Transverse colon (tissue), 3 donors: ENCODE measurements around the gene TSPAN13.

Source experiments
- POLR2A ChIP-seq: fragments of 450-650 bp; IDR thresholded peaks from one replicate; pipeline ENCODE4 v1.6.1; 2016; ENCODE audit warnings: antibody characterized with exemption, mild to moderate bottlenecking, moderate library complexity
- POLR2AphosphoS5 ChIP-seq, 3 donors: sonication (generic); formaldehyde crosslinking; IDR thresholded peaks; one replicate each; pipeline ENCODE4 v1.6.1; 2016; ENCODE audit warnings: antibody characterized with exemption in 3 of 3

- TF ChIP-seq POLR2A (no peak), POLR2AphosphoS5 (IDR thresholded peaks at IDR 0.05) (no peak)
Observed at GRCh38 chr7:16780596-16780995, 27.0 kb downstream of the TSPAN13 start.
